Activated naive CD8-positive, alpha-beta T cell treated with anti-CD3 and anti-CD28 coated beads, Interleukin-2, amount 50 U/mL, for 24 hours (primary cell): ENCODE results near the gene ADCY9.

ENCODE experiments used
- ATAC-seq: fragments of 150-1000 bp; cut with Tn5 transposase; one replicate; pipeline ENCODE4 v1.10.0; 2021
- DNase-seq: peaks from one replicate; pipeline ENCODE4 v3.0.0; 2021
- H3K27ac Mint-ChIP-seq: one replicate; pipeline ENCODE4 v1.8.0; 2021; ENCODE audit warnings: mild to moderate bottlenecking, mixed read lengths
- H3K27me3 Mint-ChIP-seq: one replicate; pipeline ENCODE4 v1.8.0; 2021; ENCODE audit warnings: mixed read lengths
- H3K36me3 Mint-ChIP-seq: one replicate; pipeline ENCODE4 v1.8.0; 2021; ENCODE audit warnings: low read depth, mixed read lengths
- H3K4me1 Mint-ChIP-seq: one replicate; pipeline ENCODE4 v1.8.0; 2021; ENCODE audit warnings: mixed read lengths
- H3K4me3 Mint-ChIP-seq: one replicate; pipeline ENCODE4 v1.8.0; 2021; ENCODE audit warnings: mild to moderate bottlenecking, moderate library complexity, mixed read lengths
- H3K9me3 Mint-ChIP-seq: one replicate; pipeline ENCODE4 v1.8.0; 2021; ENCODE audit warnings: mixed read lengths

ADCY9 gene

GRCh38 chr16:4092547-4093265, 23.5 kb downstream of the ADCY9 start:
- H3K27ac Mint-ChIP-seq = no peak overlapping the region
- H3K9me3 Mint-ChIP-seq = no peaks in the 10 kb centered on the region
- peaks cover 4% of the 10 kb centered on the region for H3K27me3 Mint-ChIP-seq
- peaks cover 3% of the 10 kb centered on the region for H3K4me1 Mint-ChIP-seq
- DNase-seq = no peak
- H3K4me3 Mint-ChIP-seq = no peak overlapping the region
- no peaks in the 10 kb centered on the region for H3K36me3 Mint-ChIP-seq
- ATAC-seq = no peak

- H3K27me3 Mint-ChIP-seq = peaks cover 4% of the 10 kb centered on the region
- ATAC-seq (no peak), DNase-seq (no peak)
- H3K9me3 Mint-ChIP-seq = no peaks in the 10 kb centered on the region
- H3K27ac Mint-ChIP-seq = no peak overlapping the region
- no peaks in the 10 kb centered on the region for H3K36me3 Mint-ChIP-seq
- no peak overlapping the region for H3K4me3 Mint-ChIP-seq
- H3K4me1 Mint-ChIP-seq = peaks cover 3% of the 10 kb centered on the region
Measured at GRCh38 chr16:4091240-4092012, 24.8 kb downstream of the ADCY9 start.

- Mint-ChIP-seq H3K4me3 (no peak overlapping the region), H3K27ac (no peak overlapping the region), H3K27me3 (peaks cover 4% of the 10 kb centered on the region), H3K9me3 (no peaks in the 10 kb centered on the region), H3K4me1 (peaks cover 3% of the 10 kb centered on the region), H3K36me3 (no peaks in the 10 kb centered on the region)
- DNase-seq = no peak
- ATAC-seq = no peak
Measured at GRCh38 chr16:4090351-4090851, 25.8 kb downstream of the ADCY9 start.

GRCh38 chr16:4089811-4090301, 26.4 kb downstream of the ADCY9 start:
- H3K27ac Mint-ChIP-seq = no peak overlapping the region
- no peak overlapping the region for H3K4me3 Mint-ChIP-seq
- ATAC-seq (no peak), DNase-seq (no peak)
- H3K27me3 Mint-ChIP-seq = peaks cover 4% of the 10 kb centered on the region
- peaks cover 3% of the 10 kb centered on the region for H3K4me1 Mint-ChIP-seq
- no peaks in the 10 kb centered on the region for H3K36me3 Mint-ChIP-seq
- no peaks in the 10 kb centered on the region for H3K9me3 Mint-ChIP-seq

- Mint-ChIP-seq H3K9me3 (no peaks in the 10 kb centered on the region), H3K27ac (no peak overlapping the region), H3K27me3 (peaks cover 4% of the 10 kb centered on the region), H3K36me3 (no peaks in the 10 kb centered on the region), H3K4me1 (peaks cover 3% of the 10 kb centered on the region), H3K4me3 (no peak overlapping the region)
- DNase-seq = no peak
- no peak for ATAC-seq
Measured at GRCh38 chr16:4089251-4089810, 26.9 kb downstream of the ADCY9 start.

- DNase-seq = no peak
- Mint-ChIP-seq H3K4me1 (peaks cover 3% of the 10 kb centered on the region), H3K27me3 (peaks cover 4% of the 10 kb centered on the region), H3K9me3 (no peaks in the 10 kb centered on the region), H3K36me3 (no peaks in the 10 kb centered on the region), H3K27ac (no peak overlapping the region), H3K4me3 (no peak overlapping the region)
- no peak for ATAC-seq
Measured at GRCh38 chr16:4087990-4088577, 28.2 kb downstream of the ADCY9 start.

- Mint-ChIP-seq H3K4me3 (no peak overlapping the region), H3K4me1 (peaks cover 9% of the 10 kb centered on the region), H3K9me3 (no peaks in the 10 kb centered on the region), H3K36me3 (no peaks in the 10 kb centered on the region), H3K27me3 (peaks cover 4% of the 10 kb centered on the region), H3K27ac (no peak overlapping the region)
- ATAC-seq (no peak), DNase-seq (no peak)
Measured at GRCh38 chr16:4087099-4087885, 28.9 kb downstream of the ADCY9 start.

- Mint-ChIP-seq H3K36me3 (no peaks in the 10 kb centered on the region), H3K4me3 (no peak overlapping the region), H3K4me1 (peaks cover 21% of the 10 kb centered on the region), H3K27ac (no peak overlapping the region), H3K27me3 (peaks cover 4% of the 10 kb centered on the region), H3K9me3 (no peaks in the 10 kb centered on the region)
- ATAC-seq (no peak), DNase-seq (no peak)
Measured at GRCh38 chr16:4086153-4086552, 30.1 kb downstream of the ADCY9 start.

- Mint-ChIP-seq H3K4me3 (no peak overlapping the region), H3K36me3 (no peaks in the 10 kb centered on the region), H3K27ac (no peak overlapping the region), H3K4me1 (peaks cover 27% of the 10 kb centered on the region), H3K27me3 (peaks cover 3% of the 10 kb centered on the region), H3K9me3 (no peaks in the 10 kb centered on the region)
- no peak for ATAC-seq
- no peak for DNase-seq
Measured at GRCh38 chr16:4085405-4085970, 30.8 kb downstream of the ADCY9 start.

GRCh38 chr16:4083347-4083870, 32.8 kb downstream of the ADCY9 start:
- DNase-seq (no peak), ATAC-seq (no peak)
- no peaks in the 10 kb centered on the region for H3K27me3 Mint-ChIP-seq
- no peak overlapping the region for H3K4me3 Mint-ChIP-seq
- H3K4me1 Mint-ChIP-seq = peaks cover 31% of the 10 kb centered on the region
- no peak overlapping the region for H3K27ac Mint-ChIP-seq
- H3K36me3 Mint-ChIP-seq = no peaks in the 10 kb centered on the region
- no peaks in the 10 kb centered on the region for H3K9me3 Mint-ChIP-seq

- Mint-ChIP-seq H3K36me3 (peaks cover 2% of the 10 kb centered on the region), H3K4me1 (peaks cover 34% of the 10 kb centered on the region), H3K27ac (no peak overlapping the region), H3K4me3 (no peak overlapping the region), H3K9me3 (no peaks in the 10 kb centered on the region), H3K27me3 (no peaks in the 10 kb centered on the region)
- DNase-seq (no peak), ATAC-seq (no peak)
Measured at GRCh38 chr16:4082474-4083044, 33.7 kb downstream of the ADCY9 start.

GRCh38 chr16:4081521-4082021, 34.7 kb downstream of the ADCY9 start:
- Mint-ChIP-seq H3K27ac (no peak overlapping the region), H3K27me3 (no peaks in the 10 kb centered on the region), H3K4me1 (peaks cover 40% of the 10 kb centered on the region), H3K9me3 (no peaks in the 10 kb centered on the region), H3K4me3 (peak overlapping the region; percentile 22), H3K36me3 (peaks cover 2% of the 10 kb centered on the region)
- DNase-seq (peak; percentile 25), ATAC-seq (peak; percentile 69)

GRCh38 chr16:4081047-4081446, 35.2 kb downstream of the ADCY9 start:
- H3K9me3 Mint-ChIP-seq = no peaks in the 10 kb centered on the region
- peak overlapping the region; percentile 22 for H3K4me3 Mint-ChIP-seq
- no peak overlapping the region for H3K27ac Mint-ChIP-seq
- ATAC-seq (no peak), DNase-seq (no peak)
- no peaks in the 10 kb centered on the region for H3K27me3 Mint-ChIP-seq
- peaks cover 2% of the 10 kb centered on the region for H3K36me3 Mint-ChIP-seq
- peaks cover 40% of the 10 kb centered on the region for H3K4me1 Mint-ChIP-seq
